Measurements from ENCODE around the gene GSTM5.

The GSTM5 gene

GRCh38 chr1:109712321-109712864 lies 342 bp downstream of the GSTM5 start:
- TF ChIP-seq EZH2phosphoT487 (IDR thresholded peaks at IDR 0.05; ENCODE audit: low read depth) (no peak), CTCF (IDR thresholded peaks at IDR 0.05; ENCODE audit: low read depth, low read length) (no peak)
- Histone ChIP-seq H2AFZ (ENCODE audit: low read depth, low read length) (no peak overlapping the region), H3K27me3 (ENCODE audit: low read depth, low read length) (no peaks in the 10 kb centered on the region)

GRCh38 chr1:109713636-109714035 lies 1.6 kb downstream of the GSTM5 start:
- H3K4me2 ChIP-seq (ENCODE audit: low read length), result no peak overlapping the region
- H3K36me3 ChIP-seq (replicated peaks; ENCODE audit: low read depth, low read length), result no peaks in the 10 kb centered on the region
- no peak for TF ChIP-seq CTCF (IDR thresholded peaks at IDR 0.05; ENCODE audit: low read depth, low read length)
- no peak for TF ChIP-seq EZH2phosphoT487 (IDR thresholded peaks at IDR 0.05; ENCODE audit: low read depth)
- no peaks in the 10 kb centered on the region for H3K79me2 ChIP-seq (ENCODE audit: low read length)
- peaks cover 9% of the 10 kb centered on the region for H3K4me1 ChIP-seq (ENCODE audit: low read length)
- no peak overlapping the region for H3K9ac ChIP-seq (ENCODE audit: low read length)
- H3K27ac ChIP-seq (ENCODE audit: low read length), result no peak overlapping the region
- H2AFZ ChIP-seq (ENCODE audit: low read depth, low read length), result no peak overlapping the region
- no peaks in the 10 kb centered on the region for H3K27me3 ChIP-seq (ENCODE audit: low read depth, low read length)
- H3K4me3 ChIP-seq (ENCODE audit: low read length), result no peak overlapping the region
- no peaks in the 10 kb centered on the region for H3K9me3 ChIP-seq (ENCODE audit: insufficient read depth, low read length)
- no peaks in the 10 kb centered on the region for H4K20me1 ChIP-seq (ENCODE audit: insufficient read depth, low read length)

More at GRCh38 chr1:109712321-109712864, 342 bp downstream of the GSTM5 start:
- Histone ChIP-seq H3K4me1 (ENCODE audit: low read length) (no peaks in the 10 kb centered on the region), H3K79me2 (ENCODE audit: low read length) (no peaks in the 10 kb centered on the region), H3K4me3 (ENCODE audit: low read length) (no peak overlapping the region), H4K20me1 (ENCODE audit: insufficient read depth, low read length) (no peaks in the 10 kb centered on the region), H3K4me2 (ENCODE audit: low read length) (no peak overlapping the region), H3K9me3 (ENCODE audit: insufficient read depth, low read length) (no peaks in the 10 kb centered on the region), H3K9ac (ENCODE audit: low read length) (no peak overlapping the region), H3K27ac (ENCODE audit: low read length) (no peak overlapping the region), H3K36me3 (replicated peaks; ENCODE audit: low read depth, low read length) (no peaks in the 10 kb centered on the region)

GRCh38 chr1:109714661-109715372 lies 2.8 kb downstream of the GSTM5 start:
- Histone ChIP-seq H3K9me3 (ENCODE audit: insufficient read depth, low read length) (no peaks in the 10 kb centered on the region), H2AFZ (ENCODE audit: low read depth, low read length) (no peak overlapping the region), H4K20me1 (ENCODE audit: insufficient read depth, low read length) (no peaks in the 10 kb centered on the region), H3K4me3 (ENCODE audit: low read length) (no peak overlapping the region), H3K4me1 (ENCODE audit: low read length) (peaks cover 20% of the 10 kb centered on the region), H3K79me2 (ENCODE audit: low read length) (no peaks in the 10 kb centered on the region), H3K27me3 (ENCODE audit: low read depth, low read length) (no peaks in the 10 kb centered on the region), H3K27ac (ENCODE audit: low read length) (no peak overlapping the region), H3K36me3 (replicated peaks; ENCODE audit: low read depth, low read length) (no peaks in the 10 kb centered on the region), H3K9ac (ENCODE audit: low read length) (no peak overlapping the region), H3K4me2 (ENCODE audit: low read length) (no peak overlapping the region)
- TF ChIP-seq EZH2phosphoT487 (IDR thresholded peaks at IDR 0.05; ENCODE audit: low read depth), result no peak
- no peak for TF ChIP-seq CTCF (IDR thresholded peaks at IDR 0.05; ENCODE audit: low read depth, low read length)

GRCh38 chr1:109716121-109716520 lies 4.1 kb downstream of the GSTM5 start:
- Histone ChIP-seq H3K4me2 (ENCODE audit: low read length) (no peak overlapping the region), H3K36me3 (replicated peaks; ENCODE audit: low read depth, low read length) (no peaks in the 10 kb centered on the region), H3K27me3 (ENCODE audit: low read depth, low read length) (no peaks in the 10 kb centered on the region), H2AFZ (ENCODE audit: low read depth, low read length) (no peak overlapping the region), H3K9me3 (ENCODE audit: insufficient read depth, low read length) (no peaks in the 10 kb centered on the region), H3K4me1 (ENCODE audit: low read length) (peaks cover 24% of the 10 kb centered on the region), H3K9ac (ENCODE audit: low read length) (no peak overlapping the region), H3K27ac (ENCODE audit: low read length) (no peak overlapping the region), H3K4me3 (ENCODE audit: low read length) (no peak overlapping the region), H3K79me2 (ENCODE audit: low read length) (no peaks in the 10 kb centered on the region), H4K20me1 (ENCODE audit: insufficient read depth, low read length) (no peaks in the 10 kb centered on the region)
- TF ChIP-seq CTCF (IDR thresholded peaks at IDR 0.05; ENCODE audit: low read depth, low read length) (no peak), EZH2phosphoT487 (IDR thresholded peaks at IDR 0.05; ENCODE audit: low read depth) (no peak)
